Loucy (cell line): ENCODE results near the gene COL12A1.

Experiments
- EZH2phosphoT487 ChIP-seq: fragments of 200-600 bp; IDR thresholded peaks from 2 replicates; pipeline ENCODE4 v1.6.1; 2018; ENCODE audit warnings: antibody characterized with exemption, mild to moderate bottlenecking, moderate library complexity, borderline replicate concordance
- TF ChIP-seq, protein P1 (sequence below): fragments of 200-600 bp; sonication (generic); conservative IDR thresholded peaks from 2 replicates; pipeline ENCODE4 v1.5.1; 2014; ENCODE audit warnings: mild to moderate bottlenecking, antibody characterized with exemption, low read length

- TF ChIP-seq, protein P1, sequence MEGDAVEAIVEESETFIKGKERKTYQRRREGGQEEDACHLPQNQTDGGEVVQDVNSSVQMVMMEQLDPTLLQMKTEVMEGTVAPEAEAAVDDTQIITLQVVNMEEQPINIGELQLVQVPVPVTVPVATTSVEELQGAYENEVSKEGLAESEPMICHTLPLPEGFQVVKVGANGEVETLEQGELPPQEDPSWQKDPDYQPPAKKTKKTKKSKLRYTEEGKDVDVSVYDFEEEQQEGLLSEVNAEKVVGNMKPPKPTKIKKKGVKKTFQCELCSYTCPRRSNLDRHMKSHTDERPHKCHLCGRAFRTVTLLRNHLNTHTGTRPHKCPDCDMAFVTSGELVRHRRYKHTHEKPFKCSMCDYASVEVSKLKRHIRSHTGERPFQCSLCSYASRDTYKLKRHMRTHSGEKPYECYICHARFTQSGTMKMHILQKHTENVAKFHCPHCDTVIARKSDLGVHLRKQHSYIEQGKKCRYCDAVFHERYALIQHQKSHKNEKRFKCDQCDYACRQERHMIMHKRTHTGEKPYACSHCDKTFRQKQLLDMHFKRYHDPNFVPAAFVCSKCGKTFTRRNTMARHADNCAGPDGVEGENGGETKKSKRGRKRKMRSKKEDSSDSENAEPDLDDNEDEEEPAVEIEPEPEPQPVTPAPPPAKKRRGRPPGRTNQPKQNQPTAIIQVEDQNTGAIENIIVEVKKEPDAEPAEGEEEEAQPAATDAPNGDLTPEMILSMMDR, result no peak
- no peak for TF ChIP-seq EZH2phosphoT487
These were observed 22.7 kb downstream of the COL12A1 start for GRCh38 chr6:75183099-75183541.
